ENCODE data around the gene ZBTB44.
"Not testable (repeated sequence)": the region's sequence is repeated elsewhere in the genome, so short reads cannot be mapped to it uniquely, and the experiment has no call there.

Gene ZBTB44

GRCh38 chr11:130246738-130247137, 68.0 kb downstream of the ZBTB44 start:
- H2AK5ac ChIP-seq (ENCODE audit: low read length, severe bottlenecking), result no peak overlapping the region
- no peak overlapping the region for H4K8ac ChIP-seq (ENCODE audit: low read length)
- H2BK12ac ChIP-seq (ENCODE audit: low read length in 2 of 2), result no peak overlapping the region
- no peak overlapping the region for H3K27ac ChIP-seq (ENCODE audit: low read length, poor library complexity, severe bottlenecking)
- H3K4me3 ChIP-seq (ENCODE audit: insufficient read depth in 1 of 2, low read depth in 1 of 2, low read length in 2 of 2), result no peak overlapping the region
- H2AFZ ChIP-seq (ENCODE audit: low read depth, low read length), result no peak overlapping the region
- no peak overlapping the region for H3K4ac ChIP-seq (ENCODE audit: low read depth in 1 of 2, low read length in 2 of 2)
- no peak overlapping the region for H2BK15ac ChIP-seq (ENCODE audit: low read depth, poor library complexity, severe bottlenecking)
- H3K23ac ChIP-seq (ENCODE audit: low read length in 2 of 2), result no peak overlapping the region
- H3K4me1 ChIP-seq (ENCODE audit: control insufficient read depth, insufficient read depth, low read depth, low read length), result no peaks in the 10 kb centered on the region
- no peak overlapping the region for H3K9ac ChIP-seq (ENCODE audit: low read length)
- H2BK120ac ChIP-seq (ENCODE audit: low read depth, low read length), result no peak overlapping the region
- H3K4me2 ChIP-seq (ENCODE audit: low read length, poor library complexity, severe bottlenecking), result no peak overlapping the region
- peaks cover 8% of the 10 kb centered on the region for H3K9me3 ChIP-seq (ENCODE audit: control insufficient read depth, low read length)
- WGBS, result 92% methylated on average over 2 of the region's 3 CpGs
- H3K36me3 ChIP-seq (ENCODE audit: control insufficient read depth in 1 of 2, insufficient read depth in 2 of 2, low read depth in 1 of 2, low read length in 2 of 2), result peaks cover 0 to 6% of the 10 kb centered on the region in 2 experiments
- H3K14ac ChIP-seq (ENCODE audit: low read length in 2 of 2), result no peak overlapping the region
- no peak overlapping the region for H2BK5ac ChIP-seq (ENCODE audit: low read depth, low read length, poor library complexity, severe bottlenecking)
- no peak overlapping the region for H4K91ac ChIP-seq (ENCODE audit: low read length)
- no peak overlapping the region for H3K18ac ChIP-seq (ENCODE audit: low read depth in 1 of 2, low read length in 2 of 2)
- peaks cover 27% of the 10 kb centered on the region for H3K79me1 ChIP-seq (replicated peaks; ENCODE audit: low read length, poor library complexity, severe bottlenecking)
- DNase-seq, result peak; percentile 30
- H3K27me3 ChIP-seq (ENCODE audit: control insufficient read depth in 1 of 2, insufficient read depth in 1 of 2, low read length in 2 of 2), result no peaks in the 10 kb centered on the region

DNA sequence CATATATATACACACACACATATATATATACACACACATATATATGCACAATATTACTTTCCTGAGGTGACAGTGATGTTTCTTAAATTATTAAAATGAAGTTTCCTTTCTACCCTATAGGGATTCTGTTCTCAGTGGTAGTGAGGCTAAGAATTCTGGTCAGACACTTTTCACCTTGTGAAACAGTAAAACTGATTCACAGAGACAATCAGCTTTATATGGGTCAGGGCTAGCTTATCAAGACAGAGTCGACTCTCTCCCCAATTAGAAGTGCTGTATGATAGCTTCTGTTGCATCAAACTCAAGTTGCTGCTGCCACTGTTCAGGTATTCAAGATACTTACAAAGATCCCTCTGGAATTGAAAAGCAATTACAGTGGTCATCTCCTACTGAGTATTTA, 68.4 kb downstream of the ZBTB44 start:
- Histone ChIP-seq H2BK15ac (ENCODE audit: low read depth, poor library complexity, severe bottlenecking) (no peak overlapping the region), H3K9ac (ENCODE audit: low read length) (no peak overlapping the region), H3K4me3 (ENCODE audit: insufficient read depth in 1 of 2, low read depth in 1 of 2, low read length in 2 of 2) (no peak overlapping the region), H3K79me1 (replicated peaks; ENCODE audit: low read length, poor library complexity, severe bottlenecking) (peaks cover 27% of the 10 kb centered on the region), H3K36me3 (ENCODE audit: control insufficient read depth in 1 of 2, insufficient read depth in 2 of 2, low read depth in 1 of 2, low read length in 2 of 2) (peaks cover 0 to 6% of the 10 kb centered on the region in 2 experiments), H2AK5ac (ENCODE audit: low read length, severe bottlenecking) (no peak overlapping the region), H3K4ac (ENCODE audit: low read depth in 1 of 2, low read length in 2 of 2) (no peak overlapping the region), H4K8ac (ENCODE audit: low read length) (no peak overlapping the region), H2AFZ (ENCODE audit: low read depth, low read length) (no peak overlapping the region), H2BK120ac (ENCODE audit: low read depth, low read length) (no peak overlapping the region), H2BK12ac (ENCODE audit: low read length in 2 of 2) (no peak overlapping the region), H2BK5ac (ENCODE audit: low read depth, low read length, poor library complexity, severe bottlenecking) (no peak overlapping the region), H3K4me1 (ENCODE audit: control insufficient read depth, insufficient read depth, low read depth, low read length) (no peaks in the 10 kb centered on the region), H3K4me2 (ENCODE audit: low read length, poor library complexity, severe bottlenecking) (no peak overlapping the region), H4K91ac (ENCODE audit: low read length) (no peak overlapping the region), H3K27ac (ENCODE audit: low read length, poor library complexity, severe bottlenecking) (no peak overlapping the region), H3K23ac (ENCODE audit: low read length in 2 of 2) (no peak overlapping the region), H3K14ac (ENCODE audit: low read length in 2 of 2) (no peak overlapping the region), H3K9me3 (ENCODE audit: control insufficient read depth, low read length) (peaks cover 8% of the 10 kb centered on the region), H3K18ac (ENCODE audit: low read depth in 1 of 2, low read length in 2 of 2) (no peak overlapping the region), H3K27me3 (ENCODE audit: control insufficient read depth in 1 of 2, insufficient read depth in 1 of 2, low read length in 2 of 2) (no peaks in the 10 kb centered on the region)
- 100% methylated on average over 1 of the region's 1 CpG for WGBS
- DNase-seq, result no peak

DNA sequence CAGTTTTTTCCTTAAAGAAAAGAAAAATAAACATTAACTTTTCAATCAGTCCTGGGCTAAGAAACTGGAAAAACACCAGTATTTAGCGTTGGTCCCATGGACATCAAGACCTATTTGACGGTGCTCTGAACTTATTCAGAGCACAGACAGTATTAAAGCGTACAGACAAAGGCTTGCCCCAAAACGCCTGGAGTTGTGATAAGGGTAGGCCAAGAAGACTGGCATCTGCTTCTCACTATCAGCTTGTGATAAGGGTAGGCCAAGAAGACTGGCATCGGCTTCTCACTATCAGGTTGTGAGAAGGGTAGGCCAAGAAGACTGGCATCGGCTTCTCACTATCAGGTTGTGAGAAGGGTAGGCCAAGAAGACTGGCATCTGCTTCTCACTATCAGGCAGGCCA, 69.3 kb downstream of the ZBTB44 start:
- not testable (repeated sequence) for H4K8ac ChIP-seq (ENCODE audit: low read length); H3K9me3 ChIP-seq (ENCODE audit: control insufficient read depth, low read length); DNase-seq; H3K4me1 ChIP-seq (ENCODE audit: control insufficient read depth, insufficient read depth, low read depth, low read length); H2AFZ ChIP-seq (ENCODE audit: low read depth, low read length); H3K9ac ChIP-seq (ENCODE audit: low read length); H3K27ac ChIP-seq (ENCODE audit: low read length, poor library complexity, severe bottlenecking); H2BK120ac ChIP-seq (ENCODE audit: low read depth, low read length); H3K4me3 ChIP-seq (ENCODE audit: insufficient read depth in 1 of 2, low read depth in 1 of 2, low read length in 2 of 2); H3K18ac ChIP-seq (ENCODE audit: low read depth in 1 of 2, low read length in 2 of 2); H2BK5ac ChIP-seq (ENCODE audit: low read depth, low read length, poor library complexity, severe bottlenecking); H3K27me3 ChIP-seq (ENCODE audit: control insufficient read depth in 1 of 2, insufficient read depth in 1 of 2, low read length in 2 of 2); H2BK12ac ChIP-seq (ENCODE audit: low read length in 2 of 2); H2BK15ac ChIP-seq (ENCODE audit: low read depth, poor library complexity, severe bottlenecking); H3K4ac ChIP-seq (ENCODE audit: low read depth in 1 of 2, low read length in 2 of 2); H3K23ac ChIP-seq (ENCODE audit: low read length in 2 of 2); H3K14ac ChIP-seq (ENCODE audit: low read length in 2 of 2); H3K4me2 ChIP-seq (ENCODE audit: low read length, poor library complexity, severe bottlenecking); H3K36me3 ChIP-seq (ENCODE audit: control insufficient read depth in 1 of 2, insufficient read depth in 2 of 2, low read depth in 1 of 2, low read length in 2 of 2); H2AK5ac ChIP-seq (ENCODE audit: low read length, severe bottlenecking); H4K91ac ChIP-seq (ENCODE audit: low read length)
- H3K79me1 ChIP-seq (replicated peaks; ENCODE audit: low read length, poor library complexity, severe bottlenecking), result peaks cover 23% of the 10 kb centered on the region
- 97% methylated on average over 6 of the region's 6 CpGs for WGBS

- Histone ChIP-seq H3K4me1 (ENCODE audit: control insufficient read depth, insufficient read depth, low read depth, low read length) (no peaks in the 10 kb centered on the region), H4K8ac (ENCODE audit: low read length) (no peak overlapping the region), H3K18ac (ENCODE audit: low read depth in 1 of 2, low read length in 2 of 2) (no peak overlapping the region), H3K27ac (ENCODE audit: low read length, poor library complexity, severe bottlenecking) (no peak overlapping the region), H3K4me3 (ENCODE audit: insufficient read depth in 1 of 2, low read depth in 1 of 2, low read length in 2 of 2) (no peak overlapping the region), H4K91ac (ENCODE audit: low read length) (no peak overlapping the region), H3K4ac (ENCODE audit: low read depth in 1 of 2, low read length in 2 of 2) (no peak overlapping the region), H2BK12ac (ENCODE audit: low read length in 2 of 2) (no peak overlapping the region), H2BK15ac (ENCODE audit: low read depth, poor library complexity, severe bottlenecking) (no peak overlapping the region), H3K14ac (ENCODE audit: low read length in 2 of 2) (no peak overlapping the region), H3K9ac (ENCODE audit: low read length) (no peak overlapping the region), H3K9me3 (ENCODE audit: control insufficient read depth, low read length) (no peaks in the 10 kb centered on the region), H3K4me2 (ENCODE audit: low read length, poor library complexity, severe bottlenecking) (no peak overlapping the region), H3K23ac (ENCODE audit: low read length in 2 of 2) (no peak overlapping the region), H2AK5ac (ENCODE audit: low read length, severe bottlenecking) (no peak overlapping the region), H2BK5ac (ENCODE audit: low read depth, low read length, poor library complexity, severe bottlenecking) (no peak overlapping the region), H2AFZ (ENCODE audit: low read depth, low read length) (no peak overlapping the region), H3K36me3 (ENCODE audit: control insufficient read depth in 1 of 2, insufficient read depth in 2 of 2, low read depth in 1 of 2, low read length in 2 of 2) (peaks cover 0 to 4% of the 10 kb centered on the region in 2 experiments), H2BK120ac (ENCODE audit: low read depth, low read length) (no peak overlapping the region), H3K79me1 (replicated peaks; ENCODE audit: low read length, poor library complexity, severe bottlenecking) (peaks cover 19% of the 10 kb centered on the region), H3K27me3 (ENCODE audit: control insufficient read depth in 1 of 2, insufficient read depth in 1 of 2, low read length in 2 of 2) (no peaks in the 10 kb centered on the region)
- DNase-seq, result no peak
- WGBS, result no CpG with 5 or more reads among the region's 3 CpGs
Observed at GRCh38 chr11:130244848-130245247, 69.9 kb downstream of the ZBTB44 start.

All from mesenchymal stem cell (in vitro differentiated cells and primary cell).